ENCODE data around the gene CNTNAP3B. TPM values are rescaled to one million over a fixed set of nuclear protein-coding genes. Genes with fewer than 3 reads are reported as not detected.
"Not testable (repeated sequence)": the region's sequence is repeated elsewhere in the genome, so short reads cannot be mapped to it uniquely, and the experiment has no call there.

Gene CNTNAP3B
- total RNA-seq (2014; rRNA removed; shearing (Covaris generic)): 1.0 and 1.3 TPM in 2 replicates

DNA sequence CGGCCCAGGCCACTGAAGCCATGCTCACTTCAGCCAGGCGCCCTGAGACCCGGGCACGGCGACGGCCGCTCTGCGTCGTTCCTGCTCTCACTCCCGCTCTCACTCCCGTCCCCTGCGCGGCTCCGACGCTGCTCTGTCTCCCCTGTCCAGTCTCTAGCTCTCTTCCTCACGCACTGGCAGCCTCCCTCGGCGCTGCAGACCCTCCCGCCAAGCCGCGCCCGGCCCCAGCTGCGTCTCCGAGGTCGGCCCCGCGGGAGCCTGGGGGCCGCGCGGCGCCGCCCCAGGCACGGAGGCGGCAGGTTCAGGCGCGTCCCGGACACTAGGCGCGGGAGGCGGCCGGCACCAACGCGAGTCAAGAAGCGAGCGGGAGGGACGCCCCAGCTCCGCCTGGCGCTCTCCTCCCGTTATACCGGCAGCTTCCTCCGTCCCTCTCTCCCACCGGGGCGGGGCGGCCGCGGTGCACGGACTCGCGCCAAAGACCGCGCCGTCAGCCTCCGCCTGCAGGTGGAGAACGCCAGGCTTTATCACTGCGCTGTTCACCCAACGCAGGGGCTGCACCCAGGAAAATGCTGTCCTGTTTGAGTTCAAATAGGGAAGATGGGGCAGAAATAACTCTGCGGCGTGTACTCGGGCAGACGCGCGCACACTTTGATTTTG lies at the start of gene CNTNAP3B:
CNTNAP3B (minus strand) TSS at position 354 of the 657 bp plus-strand sequence; CDS start at position 22, 332 bp downstream.
- DNase-seq (ENCODE audit: low spot score): peak; percentile 0

DNA sequence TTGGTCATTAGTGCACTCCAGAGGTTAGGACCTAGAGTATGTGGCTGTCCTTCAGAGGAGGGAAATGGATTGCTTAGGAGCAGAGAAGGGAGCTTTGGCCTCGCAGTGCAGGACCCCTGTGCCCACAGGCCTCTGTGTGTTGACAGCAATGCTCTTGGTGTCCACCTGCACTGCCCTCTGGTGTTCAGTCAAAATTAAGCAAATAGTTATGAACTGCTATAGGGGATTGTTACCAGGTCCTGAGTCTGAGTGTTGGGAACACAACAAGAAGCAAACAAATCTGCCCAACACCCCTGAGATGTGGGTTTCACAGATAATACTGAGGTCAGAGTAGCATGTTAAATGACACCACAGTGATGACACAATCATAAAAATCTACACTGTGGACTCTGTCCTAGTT lies 31.1 kb upstream of the CNTNAP3B start:
- DNase-seq (ENCODE audit: low spot score): not testable (repeated sequence)

DNA sequence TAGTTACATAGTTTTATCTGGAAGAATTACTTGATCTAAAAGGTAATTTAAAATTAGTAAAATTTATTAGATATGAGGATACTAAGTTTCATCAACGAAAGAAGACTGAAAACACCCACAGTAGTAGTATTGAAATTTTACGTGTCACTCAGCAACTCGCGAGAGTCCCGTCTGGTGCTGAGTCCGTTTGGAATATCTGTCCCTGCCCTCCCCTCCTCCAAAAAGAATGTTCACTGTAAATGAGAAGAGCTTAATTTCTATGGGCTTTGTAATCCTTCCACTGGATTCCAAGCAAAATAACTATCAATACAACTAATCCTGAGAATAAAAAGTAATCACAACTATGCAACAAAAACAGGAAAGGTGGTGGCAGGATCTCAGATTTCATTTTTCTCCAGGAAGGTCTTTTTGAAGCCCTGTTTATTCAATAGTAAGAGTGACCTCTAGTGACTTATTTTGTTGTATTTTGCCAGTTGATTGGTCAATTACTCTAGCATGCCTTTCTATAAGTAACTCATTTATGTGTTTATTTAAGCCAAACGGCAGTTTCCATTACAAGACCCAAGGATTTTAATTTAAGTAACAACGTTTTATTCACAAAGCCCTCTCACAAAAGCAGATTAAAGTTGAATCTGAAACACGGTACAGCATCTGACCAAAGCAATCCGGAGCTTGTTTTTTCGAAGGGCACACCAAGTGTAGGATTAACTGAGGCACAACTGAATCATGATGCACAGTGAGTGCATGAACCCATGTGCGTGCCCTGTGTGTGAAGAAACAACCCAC lies 2.0 kb downstream of the CNTNAP3B start:
- DNase-seq (ENCODE audit: low spot score): peak; percentile 5

DNA sequence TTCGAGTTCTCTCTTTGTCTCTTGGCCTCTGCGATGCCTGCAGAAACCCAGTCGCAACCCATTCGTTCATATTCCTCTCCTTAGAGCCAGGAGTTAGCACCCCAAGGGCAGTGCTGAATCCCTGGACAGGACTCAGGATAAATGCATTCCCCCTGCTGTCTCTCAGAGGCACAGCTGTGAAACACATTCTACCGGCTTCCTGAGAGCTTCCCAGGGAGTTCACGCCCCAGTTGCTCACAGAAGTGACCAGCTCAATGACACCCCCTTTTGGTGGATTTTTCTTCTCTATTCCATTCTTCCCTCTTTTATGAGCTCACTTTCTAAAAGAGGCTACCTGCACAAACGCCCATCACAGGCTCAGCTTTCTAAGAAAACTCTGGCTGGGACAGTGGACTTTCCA lies 8.2 kb downstream of the CNTNAP3B start:
- DNase-seq (ENCODE audit: low spot score): not testable (repeated sequence)

DNA sequence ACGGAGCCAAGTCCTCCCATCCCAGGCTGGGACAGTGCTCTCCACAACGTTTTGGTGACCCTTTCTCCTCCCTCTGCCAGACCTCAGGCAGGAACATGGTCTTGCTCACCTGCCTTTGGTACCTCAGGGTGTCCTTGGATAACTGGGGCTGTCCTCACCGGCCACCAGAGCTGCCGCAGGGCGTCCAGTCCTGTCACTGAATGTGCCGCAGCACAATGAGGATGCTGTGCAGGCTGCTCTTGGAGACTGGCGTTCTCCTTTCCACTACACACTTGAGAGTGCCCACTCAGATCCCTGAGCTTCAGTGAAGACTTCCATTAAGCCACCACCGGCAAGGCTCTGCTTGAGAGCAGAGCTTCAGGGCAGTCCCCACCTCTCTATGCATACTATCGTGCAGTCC lies 33.3 kb downstream of the CNTNAP3B start:
- not testable (repeated sequence) for DNase-seq (ENCODE audit: low spot score)

DNA sequence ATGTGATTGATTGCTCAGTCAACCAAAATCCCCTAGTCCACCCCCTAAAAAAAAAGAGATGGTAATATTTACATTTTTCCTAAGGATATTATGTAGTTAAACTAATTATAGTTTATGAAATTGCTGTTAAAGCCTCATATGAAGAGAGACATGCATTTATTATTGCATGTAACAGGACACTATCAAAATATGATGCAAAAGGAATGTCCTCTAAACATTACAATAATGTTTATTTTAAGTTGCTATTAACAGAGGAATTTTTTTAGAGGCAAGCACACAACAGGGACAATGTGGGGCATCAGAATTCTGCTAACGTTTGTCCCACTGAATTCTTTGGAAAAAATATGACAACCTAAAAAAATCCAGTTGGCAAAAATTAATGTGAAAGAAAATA lies 44.7 kb downstream of the CNTNAP3B start:
- DNase-seq (ENCODE audit: low spot score): not testable (repeated sequence)

DNA sequence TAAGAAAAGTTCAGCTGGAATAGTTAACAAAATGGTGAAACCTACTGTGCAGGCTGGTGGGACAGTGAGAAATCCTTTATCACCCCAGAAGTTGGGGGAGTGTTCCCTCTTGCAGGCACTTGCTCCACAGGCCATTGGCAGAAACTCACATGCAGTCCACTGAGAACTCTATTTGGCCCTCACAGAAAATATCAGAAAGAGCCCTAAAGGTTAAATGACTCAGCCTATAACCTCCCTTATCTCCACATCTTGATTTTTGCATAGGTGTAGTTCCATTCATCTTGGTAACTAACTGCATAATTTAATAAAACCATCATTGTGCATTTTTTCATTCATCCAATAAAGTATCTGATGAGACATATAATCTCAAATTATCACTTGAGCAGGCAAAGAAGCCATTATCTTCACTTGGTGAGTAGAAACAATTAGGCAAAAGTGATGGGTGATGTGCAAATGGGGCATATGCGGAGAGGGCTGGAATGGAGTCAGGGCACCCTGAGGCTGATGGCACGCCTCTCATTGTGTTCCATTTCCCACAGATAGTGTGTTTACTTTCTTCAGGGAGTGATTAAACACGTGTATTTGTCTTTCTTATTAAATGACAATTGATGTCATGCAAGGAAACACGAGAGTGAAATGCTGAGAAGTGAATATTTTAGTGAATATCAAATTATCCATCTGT lies 45.2 kb downstream of the CNTNAP3B start:
- DNase-seq (ENCODE audit: low spot score): not testable (repeated sequence)

DNA sequence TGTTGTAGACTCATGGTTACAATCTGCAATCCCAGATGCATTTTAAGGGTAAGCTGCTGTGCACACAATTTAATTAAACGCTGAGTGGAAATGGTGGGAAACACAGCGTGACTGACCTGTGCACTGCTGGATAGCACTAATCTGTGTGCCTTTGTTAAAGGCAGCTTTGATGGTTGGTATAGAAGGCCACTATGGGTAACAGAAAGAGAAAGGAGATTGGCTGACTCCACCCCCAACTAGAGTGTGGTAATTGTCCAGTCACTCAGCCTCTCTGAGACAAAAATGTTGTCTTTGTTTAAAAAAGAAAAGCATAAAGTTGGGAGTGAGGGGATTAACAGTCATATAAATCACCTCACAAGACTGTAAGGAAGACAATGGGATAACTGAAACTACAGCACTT lies 48.9 kb downstream of the CNTNAP3B start:
- DNase-seq (ENCODE audit: low spot score): not testable (repeated sequence)

DNA sequence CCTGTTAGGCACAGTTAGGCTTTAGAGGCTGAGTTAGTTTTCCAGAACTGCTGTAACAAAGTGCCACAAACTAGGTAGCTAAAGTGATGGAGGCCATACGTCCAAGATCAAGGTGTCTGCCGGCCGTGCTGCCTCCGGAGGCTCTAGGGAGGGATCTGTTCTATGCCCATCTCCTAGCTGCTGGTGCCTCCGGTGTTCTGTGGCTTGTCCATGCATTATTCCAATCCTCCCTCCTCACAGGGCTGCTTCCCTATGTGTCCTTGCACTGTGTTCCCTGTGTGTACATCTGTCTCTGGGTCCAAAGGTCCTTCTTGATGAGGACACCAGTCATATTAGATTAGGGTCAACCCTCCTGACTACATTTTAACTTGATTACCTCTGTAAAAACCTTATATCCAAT lies 54.4 kb downstream of the CNTNAP3B start:
- DNase-seq (ENCODE audit: low spot score): not testable (repeated sequence)

DNA sequence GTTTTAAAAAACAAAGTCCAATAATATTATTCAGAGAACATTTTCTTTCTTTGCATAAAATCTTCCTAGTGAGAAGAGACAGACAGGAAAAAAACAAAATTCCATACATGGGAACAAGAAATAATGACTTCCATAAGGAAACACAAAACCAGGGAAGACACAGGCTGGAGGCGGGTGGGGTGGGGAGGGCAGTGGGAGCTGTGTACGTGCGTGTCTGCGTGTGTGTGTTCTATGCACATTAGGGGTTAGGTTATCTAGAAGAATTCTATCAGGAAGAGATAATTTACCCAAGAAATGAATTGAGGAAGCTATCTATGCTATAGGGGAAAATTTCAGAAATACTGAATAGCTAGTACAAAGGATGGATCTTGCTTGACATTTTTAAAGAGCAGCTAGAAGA lies 58.2 kb downstream of the CNTNAP3B start:
- not testable (repeated sequence) for DNase-seq (ENCODE audit: low spot score)

DNA sequence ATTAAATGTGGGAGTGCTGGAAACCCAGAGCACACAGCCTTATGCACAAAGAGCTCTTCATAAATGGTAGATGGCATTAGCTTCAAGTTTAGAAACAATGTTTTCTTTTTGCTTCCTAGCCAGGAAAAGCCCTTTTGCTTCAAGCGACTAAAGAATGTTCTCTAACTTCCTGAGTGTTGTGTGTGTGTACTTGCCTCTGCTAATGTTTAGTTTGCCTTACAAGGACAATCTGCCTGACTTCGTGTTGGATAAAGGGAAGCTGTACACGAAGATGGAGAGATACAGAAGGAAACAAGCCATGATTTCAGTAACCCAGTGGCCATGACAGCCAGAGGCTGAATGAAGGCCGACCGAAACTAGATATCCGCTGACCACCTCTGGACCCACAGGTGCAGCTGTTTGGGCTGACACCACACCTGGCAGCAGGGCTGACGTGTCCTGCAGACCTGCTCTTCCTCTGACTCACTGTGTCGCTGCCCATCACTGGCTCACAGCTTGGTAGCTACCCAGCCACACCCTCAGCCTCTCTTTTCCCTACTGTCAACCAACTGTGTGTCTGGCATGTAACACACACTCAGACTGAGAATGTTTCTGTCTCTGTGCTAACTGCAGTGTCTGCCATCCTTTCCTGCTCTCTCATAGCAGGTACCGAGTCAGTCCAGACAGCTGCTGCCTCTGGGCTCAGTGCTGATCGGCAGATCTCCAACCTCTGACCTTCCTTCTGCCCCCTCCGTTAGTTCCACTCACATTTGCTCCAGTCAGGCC lies 59.0 kb downstream of the CNTNAP3B start:
- not testable (repeated sequence) for DNase-seq (ENCODE audit: low spot score)

DNA sequence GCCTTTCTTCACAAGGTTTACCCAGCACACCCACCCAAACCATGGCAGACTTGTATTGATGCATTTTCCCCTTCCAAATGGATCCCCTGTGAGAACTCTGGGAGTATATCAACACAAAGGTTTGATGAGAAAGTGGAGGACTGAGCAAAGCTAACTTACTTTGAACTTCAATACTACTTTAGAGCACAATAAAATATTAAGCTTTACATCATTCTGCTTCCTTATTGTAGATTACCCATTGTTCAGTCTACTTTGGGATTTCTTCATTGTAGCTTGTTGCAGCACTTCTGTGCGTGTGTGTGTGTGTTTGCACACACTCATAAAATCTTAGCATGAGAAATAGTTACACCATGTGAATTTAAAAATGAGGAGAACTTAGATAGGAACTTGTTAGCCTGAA lies 75.4 kb downstream of the CNTNAP3B start:
- DNase-seq (ENCODE audit: low spot score): not testable (repeated sequence)

DNA sequence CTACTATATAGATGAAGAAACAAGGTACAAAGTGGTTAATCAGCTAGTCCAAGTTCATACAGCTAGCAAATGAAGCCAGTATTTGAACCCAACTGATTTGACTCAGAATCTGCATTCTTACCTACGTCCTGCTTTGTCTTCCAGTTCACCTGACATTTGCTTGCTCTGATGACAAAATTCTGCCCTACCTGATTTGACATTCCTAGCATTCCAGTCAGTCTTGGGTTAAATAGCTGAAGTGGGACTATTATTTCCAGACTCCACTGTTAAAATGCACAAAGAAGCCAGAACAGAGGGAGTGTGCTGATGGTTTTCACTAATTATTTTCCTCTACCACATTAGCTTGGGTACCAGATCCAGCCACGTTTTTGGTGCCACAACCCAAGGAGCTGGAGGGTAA lies 78.5 kb downstream of the CNTNAP3B start:
- DNase-seq (ENCODE audit: low spot score): not testable (repeated sequence)

DNA sequence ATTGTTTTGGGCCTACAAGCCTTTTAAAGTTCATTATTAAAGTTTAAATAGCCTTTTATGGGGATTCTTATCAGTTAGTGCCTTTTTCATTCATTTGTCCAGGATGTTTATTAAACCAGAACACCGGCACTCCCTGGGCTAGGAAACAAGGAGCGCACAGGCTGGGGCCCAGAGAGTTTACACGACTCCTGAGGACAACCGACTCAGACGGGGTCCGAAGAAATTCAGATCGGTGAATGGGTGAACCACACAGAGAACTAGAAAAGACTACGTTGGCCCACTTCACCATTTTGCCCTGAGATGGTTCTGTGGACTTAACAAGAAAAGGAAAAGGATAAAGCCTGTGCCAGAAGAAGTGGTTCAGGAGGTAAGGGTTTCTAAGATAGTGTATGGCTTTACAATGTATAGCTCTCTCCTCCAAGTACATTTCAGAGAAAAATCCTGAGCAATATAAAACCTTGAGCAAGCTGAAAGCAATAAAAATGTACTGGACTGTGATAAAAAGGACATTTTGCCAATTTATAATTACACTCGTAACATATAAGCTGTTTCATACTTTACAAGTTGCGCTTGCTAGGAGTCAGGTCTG lies 84.7 kb downstream of the CNTNAP3B start:
- DNase-seq (ENCODE audit: low spot score): not testable (repeated sequence)

DNA sequence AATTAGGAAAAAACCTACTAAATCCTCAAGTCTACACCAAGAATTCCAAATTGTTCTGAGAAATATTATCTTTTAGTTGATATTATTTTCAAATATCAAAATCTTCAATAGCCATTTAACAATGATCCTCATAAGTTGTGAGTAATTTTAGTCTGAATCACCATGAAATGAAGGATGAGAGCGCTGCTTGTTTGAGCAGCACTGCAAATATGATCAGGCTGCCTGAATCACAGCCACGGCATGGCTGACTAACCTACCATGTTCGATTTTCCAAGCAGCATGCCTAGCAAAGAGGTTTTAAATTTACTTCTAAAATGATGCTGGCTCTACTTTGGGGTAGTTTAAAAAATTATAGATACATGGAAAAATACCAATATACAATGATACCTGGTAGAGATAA lies 95.7 kb downstream of the CNTNAP3B start:
- not testable (repeated sequence) for DNase-seq (ENCODE audit: low spot score)

DNA sequence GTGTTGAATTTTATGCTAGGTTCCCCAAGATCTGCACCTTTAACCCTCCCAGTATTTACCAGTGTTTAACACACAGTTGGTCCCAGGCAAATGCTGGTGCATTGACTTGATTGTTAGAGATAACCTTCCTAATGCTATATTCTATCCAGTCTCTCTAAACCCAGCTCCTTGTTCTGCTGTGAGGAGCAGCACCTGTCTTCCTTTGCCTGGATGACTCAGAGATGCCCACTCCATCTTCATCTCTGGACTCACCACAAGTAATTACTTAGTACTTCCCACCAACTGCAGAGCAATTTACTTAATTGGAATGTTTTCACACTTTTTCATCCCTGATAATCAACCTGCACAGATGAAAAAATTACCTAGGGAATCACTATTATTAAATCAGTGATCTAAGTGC lies 108.6 kb downstream of the CNTNAP3B start:
- not testable (repeated sequence) for DNase-seq (ENCODE audit: low spot score)

DNA sequence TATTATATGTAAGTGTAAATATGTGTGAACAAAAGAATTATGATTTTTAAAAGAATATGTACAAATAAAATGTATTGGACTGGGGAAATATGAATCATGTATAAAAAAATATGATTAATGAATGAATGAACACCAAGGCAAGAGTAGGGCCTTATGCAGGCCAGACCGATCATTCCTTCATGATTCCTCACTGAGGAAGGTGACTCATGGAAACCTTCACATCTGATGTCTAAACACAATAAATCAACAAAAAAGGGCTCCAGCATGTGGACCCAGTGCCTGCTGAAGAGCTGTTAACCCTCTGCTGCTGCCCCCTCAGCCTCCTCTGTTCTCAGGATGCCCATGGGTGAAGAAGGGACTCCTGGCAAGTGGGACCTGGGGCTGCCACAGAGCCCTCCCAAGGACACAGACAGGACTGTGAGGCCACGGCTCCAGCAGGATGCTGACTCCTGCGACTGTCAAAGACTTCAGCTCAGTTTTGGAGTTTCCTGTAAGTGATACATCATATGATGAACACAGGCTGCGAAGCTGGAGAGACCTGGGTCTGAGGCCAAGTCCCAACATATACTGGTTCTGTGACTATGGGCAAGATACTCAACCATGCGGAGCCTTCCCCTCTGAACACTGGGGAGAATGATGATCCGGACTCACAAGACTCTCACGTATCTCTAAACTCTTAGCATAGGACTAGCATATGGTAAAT lies 110.9 kb downstream of the CNTNAP3B start:
- not testable (repeated sequence) for DNase-seq (ENCODE audit: low spot score)

DNA sequence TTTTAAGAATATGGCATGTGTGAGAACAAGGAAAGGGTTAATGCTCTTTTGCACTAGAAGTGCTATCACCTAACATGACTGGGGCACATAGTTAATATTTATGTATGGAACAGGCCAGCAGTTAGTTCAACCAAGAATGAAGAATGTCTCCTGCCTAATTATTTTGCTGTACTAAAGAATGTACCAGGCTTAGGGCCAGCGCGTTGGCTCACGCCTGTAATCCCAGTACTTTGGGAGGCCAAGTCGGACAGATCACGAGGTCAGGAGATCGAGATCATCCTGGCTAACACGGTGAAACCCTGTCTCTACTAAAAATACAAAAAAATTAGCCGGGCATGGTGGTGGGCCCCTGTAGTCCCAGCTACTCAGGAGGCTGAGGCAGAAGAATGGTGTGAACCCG lies 114.9 kb downstream of the CNTNAP3B start:
- DNase-seq (ENCODE audit: low spot score): not testable (repeated sequence)

DNA sequence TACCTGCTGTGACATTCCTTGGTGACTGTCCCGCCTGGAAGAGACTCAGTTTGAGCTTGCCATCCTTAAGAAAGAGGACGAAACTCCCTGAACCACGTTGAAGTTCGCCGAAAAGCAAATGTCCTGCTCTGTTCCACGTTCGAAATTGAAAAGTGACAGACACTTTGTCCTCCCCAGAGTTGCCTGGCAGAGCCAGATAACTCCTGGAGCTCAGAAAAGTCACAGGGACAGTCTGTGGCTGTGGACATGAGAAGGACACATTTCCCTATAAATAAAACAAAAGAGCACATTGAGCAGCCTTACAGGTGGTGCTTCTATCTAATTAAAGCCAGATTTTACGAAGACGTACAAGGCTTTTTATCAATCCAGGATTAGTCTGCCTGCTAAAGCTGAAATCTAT lies 137.6 kb downstream of the CNTNAP3B start:
- not testable (repeated sequence) for DNase-seq (ENCODE audit: low spot score)

DNA sequence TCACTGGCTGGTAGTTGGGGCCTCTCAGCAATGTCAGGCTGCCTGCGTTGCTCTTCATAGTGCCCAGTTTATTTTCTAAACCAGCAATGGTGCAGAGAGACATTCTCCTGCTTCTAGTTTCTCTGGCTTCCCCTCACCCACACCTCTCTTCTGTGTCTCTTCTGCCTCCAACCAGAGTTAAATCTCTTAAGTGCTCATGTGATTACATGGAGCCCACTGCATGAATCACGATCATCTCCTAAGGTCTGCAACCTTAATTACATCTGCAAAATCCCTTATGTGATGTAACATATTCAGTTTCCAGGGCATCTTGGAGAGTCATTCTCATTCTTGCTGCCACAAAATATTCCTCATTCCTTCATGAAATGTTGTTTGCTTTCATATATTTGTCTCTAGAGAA lies 149.0 kb downstream of the CNTNAP3B start:
- DNase-seq (ENCODE audit: low spot score): not testable (repeated sequence)

Measured in HT-29 (cell line).